ENCODE measurements around the gene AP4B1.

DNA sequence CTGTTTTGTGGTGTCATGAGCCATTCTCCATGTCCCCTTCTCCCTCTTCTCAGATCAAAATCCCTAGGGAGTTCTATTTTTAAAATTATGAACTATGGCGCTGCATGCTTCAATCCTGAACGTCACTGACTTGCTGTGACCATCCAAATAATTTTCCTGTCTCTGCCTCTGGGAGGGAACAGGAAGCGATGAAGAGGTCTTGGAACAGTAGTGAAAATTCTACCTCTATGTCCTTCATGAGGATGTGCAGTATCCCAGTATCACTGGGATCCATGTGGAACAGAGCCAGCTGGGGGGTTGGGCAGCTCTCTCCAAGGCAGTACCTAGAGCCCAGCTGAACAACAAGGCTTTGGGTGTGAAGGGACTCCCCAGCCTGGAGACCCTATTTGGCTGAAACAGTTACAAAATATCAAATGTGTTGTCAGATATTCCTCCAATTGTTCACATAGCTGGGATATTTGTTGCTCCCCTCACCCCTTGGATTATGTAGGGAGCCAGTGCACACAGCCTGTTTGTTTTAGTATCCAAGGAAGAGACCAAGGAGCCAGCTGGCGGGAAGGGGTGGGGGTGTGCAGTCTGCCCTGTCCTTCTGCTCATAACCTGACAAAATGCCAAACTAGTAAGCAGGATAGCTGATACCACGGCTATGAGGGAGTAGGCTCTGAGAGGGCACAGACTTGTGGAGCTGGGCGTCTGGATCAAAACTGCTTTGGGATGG lies 8.2 kb upstream of the AP4B1 start:
- TF ChIP-seq EZH2phosphoT487 (IDR thresholded peaks at IDR 0.05; ENCODE audit: low read length): no peak
- TF ChIP-seq, protein P1, sequence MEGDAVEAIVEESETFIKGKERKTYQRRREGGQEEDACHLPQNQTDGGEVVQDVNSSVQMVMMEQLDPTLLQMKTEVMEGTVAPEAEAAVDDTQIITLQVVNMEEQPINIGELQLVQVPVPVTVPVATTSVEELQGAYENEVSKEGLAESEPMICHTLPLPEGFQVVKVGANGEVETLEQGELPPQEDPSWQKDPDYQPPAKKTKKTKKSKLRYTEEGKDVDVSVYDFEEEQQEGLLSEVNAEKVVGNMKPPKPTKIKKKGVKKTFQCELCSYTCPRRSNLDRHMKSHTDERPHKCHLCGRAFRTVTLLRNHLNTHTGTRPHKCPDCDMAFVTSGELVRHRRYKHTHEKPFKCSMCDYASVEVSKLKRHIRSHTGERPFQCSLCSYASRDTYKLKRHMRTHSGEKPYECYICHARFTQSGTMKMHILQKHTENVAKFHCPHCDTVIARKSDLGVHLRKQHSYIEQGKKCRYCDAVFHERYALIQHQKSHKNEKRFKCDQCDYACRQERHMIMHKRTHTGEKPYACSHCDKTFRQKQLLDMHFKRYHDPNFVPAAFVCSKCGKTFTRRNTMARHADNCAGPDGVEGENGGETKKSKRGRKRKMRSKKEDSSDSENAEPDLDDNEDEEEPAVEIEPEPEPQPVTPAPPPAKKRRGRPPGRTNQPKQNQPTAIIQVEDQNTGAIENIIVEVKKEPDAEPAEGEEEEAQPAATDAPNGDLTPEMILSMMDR (IDR thresholded peaks at IDR 0.05; ENCODE audit: low read length): no peak
